Body of pancreas (tissue), 4 donors: Measurements from ENCODE around the gene GREB1.

Experiments
- CTCF ChIP-seq, 7 experiments: fragments of 450-650 bp in 4 of 7; fragments of 200-600 bp in 3 of 7; sonication (generic) in 3 of 7; IDR thresholded peaks; one replicate each; pipeline ENCODE4 v1.5.1; 2016 to 2019; ENCODE audit warnings: antibody characterized with exemption in 7 of 7
- POLR2A ChIP-seq, 3 donors: fragments of 450-650 bp; IDR thresholded peaks; one replicate each; pipeline ENCODE4 v1.6.1; 2016; ENCODE audit warnings: antibody characterized with exemption in 3 of 3, mild to moderate bottlenecking in 2 of 3

GRCh38 chr2:11553661-11554398 is 20.0 kb downstream of the GREB1 start:
- TF ChIP-seq CTCF (IDR thresholded peaks at IDR 0.05) (no peak), POLR2A (IDR thresholded peaks at IDR 0.05) (no peak)
